ENCODE data around the gene PTPRCAP. TPM values are rescaled to one million over a fixed set of nuclear protein-coding genes. Genes with fewer than 3 reads are reported as not detected.

Gene PTPRCAP
- total and polyA plus RNA-seq, 9 of the 15 experiments (the other 6 are each of a cell fraction or from before 2014, with no cell fraction given): 0.22 to 2.0 (median 1.1) TPM; not detected in 4

- TF ChIP-seq ZBTB11 (CRISPR knock-in tag; IDR thresholded peaks at IDR 0.05): no peak
- no peak for TF ChIP-seq ZNF224 (CRISPR knock-in tag; IDR thresholded peaks at IDR 0.05)
- no peak for TF ChIP-seq COPS2 (conservative IDR thresholded peaks at IDR 0.05)
- TF ChIP-seq TRIM24 (IDR thresholded peaks at IDR 0.05): no peak
- TF ChIP-seq ZNF518B (CRISPR knock-in tag; IDR thresholded peaks at IDR 0.05): no peak
- TF ChIP-seq NELFE (IDR thresholded peaks at IDR 0.05; ENCODE audit: insufficient read depth, insufficient read length): no peak
- no peak for TF ChIP-seq TARDBP (IDR thresholded peaks at IDR 0.05)
- TF ChIP-seq ELF2 (CRISPR knock-in tag; IDR thresholded peaks at IDR 0.05): no peak
- no peak for TF ChIP-seq GABPB2 (CRISPR knock-in tag; conservative IDR thresholded peaks at IDR 0.05)
- peak in 1 of 2 experiments; percentile 39; a peak in 1 of 4 replicates for TF ChIP-seq TEAD1 (CRISPR knock-in tag; IDR thresholded peaks at IDR 0.05)
- no peak for TF ChIP-seq C11orf30 (IDR thresholded peaks at IDR 0.05; ENCODE audit: low read depth)
- 0 out of 2 replicates have a peak, but pooled peaks have one; percentile 49 for TF ChIP-seq FOXP1 (CRISPR knock-in tag; IDR thresholded peaks at IDR 0.05)
- no peak for TF ChIP-seq ZNF232 (CRISPR knock-in tag; IDR thresholded peaks at IDR 0.05)
- no peak for TF ChIP-seq ETS1 (conservative IDR thresholded peaks at IDR 0.05; ENCODE audit: control insufficient read depth, low read depth, low read length)
- TF ChIP-seq CBX3 (IDR thresholded peaks at IDR 0.05; ENCODE audit: borderline replicate concordance in 1 of 2, low read length in 2 of 2): no peak
- TF ChIP-seq MYNN (IDR thresholded peaks at IDR 0.05): no peak
- no peak for TF ChIP-seq MYNN (CRISPR knock-in tag; IDR thresholded peaks at IDR 0.05)
- 0 out of 2 replicates have a peak, but pooled peaks have one; percentile 7 for TF ChIP-seq POLR2A (conservative IDR thresholded peaks at IDR 0.05)
- TF ChIP-seq SMARCA5 (IDR thresholded peaks at IDR 0.05): no peak
- no peak for TF ChIP-seq ZNF146 (CRISPR knock-in tag; IDR thresholded peaks at IDR 0.05; ENCODE audit: unreplicated experiment)
- no peak for TF ChIP-seq ZNF75A (CRISPR knock-in tag; IDR thresholded peaks at IDR 0.05)
Measured at GRCh38 chr11:67435727-67436458, 1.6 kb downstream of the PTPRCAP start (continued).
